Panc1 (cell line): ENCODE results near the gene FMO1.

Experiments used
- POLR2AphosphoS5 ChIP-seq: IDR thresholded peaks from 2 replicates; pipeline ENCODE4 v1.6.1; 2012; ENCODE audit warnings: mild to moderate bottlenecking, low read depth, low read length, moderate library complexity
- REST ChIP-seq, 2 experiments: IDR thresholded peaks; 2 replicates each; pipeline ENCODE4 v1.6.1; 2011 to 2012; ENCODE audit warnings: low read depth in 2 of 2, control low read depth in 1 of 2, low read length in 1 of 2, mild to moderate bottlenecking in 1 of 2, moderate library complexity in 1 of 2; ENCODE audit not compliant: insufficient read depth in 1 of 2
- SIN3A ChIP-seq: IDR thresholded peaks from 2 replicates; pipeline ENCODE4 v1.6.1; 2012; ENCODE audit warnings: low read depth, mild to moderate bottlenecking, low read length, moderate library complexity, borderline replicate concordance; ENCODE audit not compliant: insufficient read depth
- TCF7L2 ChIP-seq: IDR thresholded peaks from 2 replicates; pipeline ENCODE4 v1.6.1; 2011; ENCODE audit warnings: mild to moderate bottlenecking, low read depth, low read length, inconsistent platforms
- TF ChIP-seq, protein P1 (sequence below): fragments of 450-650 bp; IDR thresholded peaks from 2 replicates; pipeline ENCODE4 v1.5.1; 2017; ENCODE audit warnings: mild to moderate bottlenecking

DNA sequence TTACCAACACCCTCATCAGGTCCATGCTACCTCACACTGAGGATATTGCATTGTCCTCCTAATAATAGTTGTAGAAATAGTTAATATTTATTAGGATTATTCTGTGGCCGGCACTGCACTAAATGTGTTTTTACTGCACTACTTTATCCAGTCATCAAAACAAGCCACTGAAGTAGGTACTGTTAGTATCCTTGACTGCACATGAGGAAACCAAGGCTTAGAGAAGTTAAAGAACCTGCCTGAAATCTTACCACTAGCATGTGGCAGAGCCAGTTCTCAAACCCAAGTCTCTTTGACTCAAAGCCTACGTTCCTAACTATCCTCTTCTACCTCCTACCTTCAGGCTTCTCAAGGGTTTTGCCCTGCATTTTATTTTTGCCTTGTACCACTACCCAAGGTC, 30.9 kb downstream of the FMO1 start:
- TF ChIP-seq POLR2AphosphoS5 (no peak), REST (IDR thresholded peaks at IDR 0.05; ENCODE audit: insufficient read depth in 1 of 2, low read depth in 2 of 2, low read length in 1 of 2) (no peak), TCF7L2 (no peak), SIN3A (no peak)
- TF ChIP-seq, protein P1, sequence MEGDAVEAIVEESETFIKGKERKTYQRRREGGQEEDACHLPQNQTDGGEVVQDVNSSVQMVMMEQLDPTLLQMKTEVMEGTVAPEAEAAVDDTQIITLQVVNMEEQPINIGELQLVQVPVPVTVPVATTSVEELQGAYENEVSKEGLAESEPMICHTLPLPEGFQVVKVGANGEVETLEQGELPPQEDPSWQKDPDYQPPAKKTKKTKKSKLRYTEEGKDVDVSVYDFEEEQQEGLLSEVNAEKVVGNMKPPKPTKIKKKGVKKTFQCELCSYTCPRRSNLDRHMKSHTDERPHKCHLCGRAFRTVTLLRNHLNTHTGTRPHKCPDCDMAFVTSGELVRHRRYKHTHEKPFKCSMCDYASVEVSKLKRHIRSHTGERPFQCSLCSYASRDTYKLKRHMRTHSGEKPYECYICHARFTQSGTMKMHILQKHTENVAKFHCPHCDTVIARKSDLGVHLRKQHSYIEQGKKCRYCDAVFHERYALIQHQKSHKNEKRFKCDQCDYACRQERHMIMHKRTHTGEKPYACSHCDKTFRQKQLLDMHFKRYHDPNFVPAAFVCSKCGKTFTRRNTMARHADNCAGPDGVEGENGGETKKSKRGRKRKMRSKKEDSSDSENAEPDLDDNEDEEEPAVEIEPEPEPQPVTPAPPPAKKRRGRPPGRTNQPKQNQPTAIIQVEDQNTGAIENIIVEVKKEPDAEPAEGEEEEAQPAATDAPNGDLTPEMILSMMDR = no peak
